Lower lobe of right lung (tissue), 2 donors: ENCODE data around the gene UBE2S. TPM values are rescaled to one million over a fixed set of nuclear protein-coding genes. Genes with fewer than 3 reads are reported as not detected.

ENCODE experiments used
- ATAC-seq, 2 donors: fragments of 200-7000 bp; cut with Tn5 transposase; one replicate each; pipeline ENCODE4 v1.9.1; 2020 to 2022; ENCODE audit warnings: mild to moderate bottlenecking in 2 of 2, moderate library complexity in 2 of 2
- DNase-seq: peaks from one replicate; pipeline ENCODE4 v3.0.0-alpha.2; 2020
- H3K27ac ChIP-seq: fragments of 200-600 bp; one replicate; pipeline ENCODE4 v1.8.0; 2022
- H3K27me3 ChIP-seq: fragments of 200-600 bp; one replicate; pipeline ENCODE4 v1.8.0; 2022; ENCODE audit warnings: low read depth
- H3K36me3 ChIP-seq: fragments of 200-600 bp; one replicate; pipeline ENCODE4 v1.8.0; 2022; ENCODE audit warnings: mild to moderate bottlenecking
- H3K4me1 ChIP-seq: fragments of 200-600 bp; one replicate; pipeline ENCODE4 v1.8.0; 2022
- H3K4me3 ChIP-seq: fragments of 200-600 bp; one replicate; pipeline ENCODE4 v1.8.0; 2022; ENCODE audit warnings: mild to moderate bottlenecking
- H3K9me3 ChIP-seq: fragments of 200-600 bp; one replicate; pipeline ENCODE4 v1.8.0; 2022
- CTCF ChIP-seq: fragments of 200-600 bp; IDR thresholded peaks from one replicate; pipeline ENCODE4 v1.8.0; 2022; ENCODE audit warnings: antibody characterized with exemption, mild to moderate bottlenecking
- intact Hi-C: fragments of 100-400 bp; cut with DNase I; formaldehyde crosslinking; loops from one replicate; pipeline ENCODE4 v1.11.0; 2022
- total RNA-seq: library from RNA; stranded (reverse); fragmentation: NEBNext Ultra II Directional; extraction: Animal tissue kit (Norgen Biotek cat#: 25700); gene quantifications from one replicate; pipeline ENCODE4 v1.2.1, GENCODE V29; 2021
- donor health status: DM: no; HTN: yes; CAD: no; lungs with severe emphysema.

The UBE2S gene
- total RNA-seq, 1 donor from 2014 or later = 18.6 TPM

- Histone ChIP-seq H3K4me3 (no peak overlapping the region), H3K27me3 (peaks cover 29% of the 10 kb centered on the region), H3K36me3 (no peaks in the 10 kb centered on the region), H3K4me1 (no peaks in the 10 kb centered on the region), H3K9me3 (no peaks in the 10 kb centered on the region), H3K27ac (no peak overlapping the region)
- intact Hi-C loops = no loop called here
- ATAC-seq = no peak
- DNase-seq = no peak
- TF ChIP-seq CTCF = no peak
Measured at GRCh38 chr19:55365245-55365644, 42.3 kb downstream of the UBE2S start.

- TF ChIP-seq CTCF = no peak
- Histone ChIP-seq H3K36me3 (no peaks in the 10 kb centered on the region), H3K27me3 (peaks cover 10% of the 10 kb centered on the region), H3K4me1 (no peaks in the 10 kb centered on the region), H3K27ac (no peak within 1 kb of the TSS), H3K9me3 (no peaks in the 10 kb centered on the region), H3K4me3 (no peak within 1 kb of the TSS)
- ATAC-seq = no peak
- DNase-seq = no peak
- intact Hi-C loops = no loop called here
Measured at GRCh38 chr19:55362990-55363716, 44.4 kb downstream of the UBE2S start, which contains the start of gene GARIN5B. GARIN5B (minus strand) TSS chr19:55363260; CDS start chr19:55363066, 194 bp downstream.

- DNase-seq (no peak), ATAC-seq (no peak)
- Histone ChIP-seq H3K27me3 (peaks cover 9% of the 10 kb centered on the region), H3K4me3 (no peak overlapping the region), H3K27ac (no peak overlapping the region), H3K36me3 (no peaks in the 10 kb centered on the region), H3K9me3 (no peaks in the 10 kb centered on the region), H3K4me1 (no peaks in the 10 kb centered on the region)
- intact Hi-C loops = no loop called here
- no peak for TF ChIP-seq CTCF
Measured at GRCh38 chr19:55362174-55362989, 45.2 kb downstream of the UBE2S start.

- TF ChIP-seq CTCF = no peak
- ATAC-seq = no peak
- Histone ChIP-seq H3K27me3 (peaks cover 4% of the 10 kb centered on the region), H3K4me3 (no peak overlapping the region), H3K9me3 (no peaks in the 10 kb centered on the region), H3K4me1 (no peaks in the 10 kb centered on the region), H3K27ac (no peak overlapping the region), H3K36me3 (no peaks in the 10 kb centered on the region)
- DNase-seq = no peak
- intact Hi-C loops = no loop called here
Measured at GRCh38 chr19:55360902-55361301, 46.7 kb downstream of the UBE2S start.

- Histone ChIP-seq H3K27ac (no peak overlapping the region), H3K27me3 (peaks cover 20% of the 10 kb centered on the region), H3K4me3 (no peak overlapping the region), H3K9me3 (no peaks in the 10 kb centered on the region), H3K36me3 (no peaks in the 10 kb centered on the region), H3K4me1 (no peaks in the 10 kb centered on the region)
- intact Hi-C loops = no loop called here
- TF ChIP-seq CTCF = no peak
- ATAC-seq = no peak
- no peak for DNase-seq
Measured at GRCh38 chr19:55358943-55359908, 48.4 kb downstream of the UBE2S start.
